Natural killer cell (primary cell): ENCODE measurements around the gene ASPHD1. TPM values are rescaled to one million over a fixed set of nuclear protein-coding genes. Genes with fewer than 3 reads are reported as not detected.
"Not testable (repeated sequence)": the region's sequence is repeated elsewhere in the genome, so short reads cannot be mapped to it uniquely, and the experiment has no call there.

Experiments used
- ATAC-seq, 3 donors: fragments of 150-1000 bp in 2 of 3; fragments of 200-7000 bp in 1 of 3; cut with Tn5 transposase; 1 replicate in 1 of 3; 2 replicates in 2 of 3; pipeline ENCODE4 v1.10.0; 2021; ENCODE audit warnings: mild to moderate bottlenecking in 2 of 3, moderate library complexity in 2 of 3
- DNase-seq, 2 donors: peaks; one replicate each; pipeline versions ENCODE4 v3.0.0 to v3.0.0-alpha.2; 2013 to 2021; ENCODE audit warnings: mixed read lengths in 1 of 2
- H3K27ac ChIP-seq: one replicate; pipeline ENCODE4 v1.5.1; 2013; ENCODE audit warnings: mild to moderate bottlenecking, low read length
- H3K27me3 ChIP-seq: one replicate; pipeline ENCODE4 v1.6.1; 2013; ENCODE audit warnings: low read length; ENCODE audit not compliant: control insufficient read depth, insufficient read depth
- H3K36me3 ChIP-seq: one replicate; pipeline ENCODE4 v1.6.1; 2013; ENCODE audit warnings: low read length; ENCODE audit not compliant: control insufficient read depth, insufficient read depth
- H3K4me1 ChIP-seq: one replicate; pipeline ENCODE4 v1.6.1; 2013; ENCODE audit warnings: low read length; ENCODE audit not compliant: control insufficient read depth, insufficient read depth
- H3K4me3 ChIP-seq: one replicate; pipeline ENCODE4 v1.5.1; 2013; ENCODE audit warnings: low read length
- H3K9me3 ChIP-seq: one replicate; pipeline ENCODE4 v1.6.1; 2013; ENCODE audit warnings: low read length; ENCODE audit not compliant: control insufficient read depth, insufficient read depth
- H3K27ac Mint-ChIP-seq, 2 donors: one replicate each; pipeline ENCODE4 v1.8.0; 2022; ENCODE audit warnings: mild to moderate bottlenecking in 2 of 2, mixed read lengths in 2 of 2, moderate library complexity in 1 of 2
- H3K27me3 Mint-ChIP-seq, 2 donors: one replicate each; pipeline ENCODE4 v1.8.0; 2022; ENCODE audit warnings: low read depth in 2 of 2, mixed read lengths in 2 of 2
- H3K36me3 Mint-ChIP-seq: one replicate; pipeline ENCODE4 v1.8.0; 2022; ENCODE audit warnings: mixed read lengths
- H3K4me1 Mint-ChIP-seq, 2 donors: one replicate each; pipeline ENCODE4 v1.8.0; 2022; ENCODE audit warnings: mixed read lengths in 2 of 2
- H3K4me3 Mint-ChIP-seq: one replicate; pipeline ENCODE4 v1.8.0; 2022; ENCODE audit warnings: mild to moderate bottlenecking, moderate library complexity, mixed read lengths
- H3K9me3 Mint-ChIP-seq, 2 donors: one replicate each; pipeline ENCODE4 v1.8.0; 2022; ENCODE audit warnings: mixed read lengths in 2 of 2
- WGBS: methylation state at CpG from one replicate; pipeline ENCODE4 v1.1.7; 2013; ENCODE audit warnings: missing lambda C conversion rate; ENCODE audit not compliant: insufficient coverage; 5-methylcytosine and 5-hydroxymethylcytosine counted together
- intact Hi-C: fragments of 100-400 bp; cut with micrococcal nuclease; formaldehyde crosslinking; loops from one replicate; pipeline ENCODE4 v1.14.2; 2022
- total RNA-seq, 4 donors: library from RNA; stranded (reverse); fragments of 120-200 nt in 1 of 4; gene quantifications; one replicate each; pipeline versions ENCODE4 v1.2.3 to v1.2.4, GENCODE V29; 2013 to 2022
- TF ChIP-seq, protein P1 (sequence below): fragments of 200-600 bp; IDR thresholded peaks from one replicate; pipeline ENCODE4 v1.8.0; 2022; ENCODE audit warnings: antibody characterized with exemption

Gene ASPHD1
- total RNA-seq, 3 donors from 2014 or later (not counting 1 experiment from before 2014, with no cell fraction given) = not detected

DNA sequence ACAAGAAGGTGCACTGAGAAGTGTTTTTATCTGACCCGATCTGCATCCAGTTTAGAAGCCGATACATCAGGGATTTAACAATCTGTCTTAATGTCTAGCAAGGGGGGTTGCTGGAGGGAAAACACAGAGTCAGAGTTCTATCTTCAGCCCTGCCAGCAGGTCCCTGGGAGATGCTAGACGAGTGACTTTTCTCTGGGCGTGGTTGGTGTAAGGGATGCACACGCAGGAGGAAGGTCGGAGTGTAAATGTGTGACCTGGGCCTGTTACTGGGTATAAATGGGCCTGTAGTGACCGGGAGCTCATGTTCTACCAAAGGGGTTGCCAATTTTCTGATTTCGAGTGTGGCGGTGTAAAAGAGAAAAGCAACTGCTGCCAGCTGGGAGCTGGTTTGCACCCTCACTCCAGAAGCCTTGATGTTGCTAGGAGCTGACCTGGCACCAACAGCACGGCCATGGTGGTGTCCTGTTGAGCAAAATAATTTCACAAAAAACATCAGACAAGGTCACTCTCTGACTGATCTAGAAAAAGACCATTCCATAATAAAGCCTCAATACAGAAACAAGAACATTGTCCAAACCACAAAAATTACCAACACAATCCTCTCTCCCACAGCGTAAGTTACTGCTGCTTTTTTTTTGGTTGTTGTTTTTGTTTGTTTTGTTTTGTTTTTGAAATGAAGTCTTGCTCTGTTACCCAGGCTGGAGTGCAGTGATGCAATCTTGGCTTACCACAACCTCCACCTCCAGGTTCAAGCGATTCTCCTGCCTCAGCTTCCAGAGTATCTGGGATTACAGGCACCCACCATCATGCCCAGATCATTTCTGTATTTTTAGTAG lies 27.0 kb downstream of the ASPHD1 start:
- 86% methylated on average over 11 of the region's 12 CpGs for WGBS
- TF ChIP-seq, protein P1, sequence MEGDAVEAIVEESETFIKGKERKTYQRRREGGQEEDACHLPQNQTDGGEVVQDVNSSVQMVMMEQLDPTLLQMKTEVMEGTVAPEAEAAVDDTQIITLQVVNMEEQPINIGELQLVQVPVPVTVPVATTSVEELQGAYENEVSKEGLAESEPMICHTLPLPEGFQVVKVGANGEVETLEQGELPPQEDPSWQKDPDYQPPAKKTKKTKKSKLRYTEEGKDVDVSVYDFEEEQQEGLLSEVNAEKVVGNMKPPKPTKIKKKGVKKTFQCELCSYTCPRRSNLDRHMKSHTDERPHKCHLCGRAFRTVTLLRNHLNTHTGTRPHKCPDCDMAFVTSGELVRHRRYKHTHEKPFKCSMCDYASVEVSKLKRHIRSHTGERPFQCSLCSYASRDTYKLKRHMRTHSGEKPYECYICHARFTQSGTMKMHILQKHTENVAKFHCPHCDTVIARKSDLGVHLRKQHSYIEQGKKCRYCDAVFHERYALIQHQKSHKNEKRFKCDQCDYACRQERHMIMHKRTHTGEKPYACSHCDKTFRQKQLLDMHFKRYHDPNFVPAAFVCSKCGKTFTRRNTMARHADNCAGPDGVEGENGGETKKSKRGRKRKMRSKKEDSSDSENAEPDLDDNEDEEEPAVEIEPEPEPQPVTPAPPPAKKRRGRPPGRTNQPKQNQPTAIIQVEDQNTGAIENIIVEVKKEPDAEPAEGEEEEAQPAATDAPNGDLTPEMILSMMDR = no peak
- intact Hi-C loops = no loop called here
- Histone ChIP-seq H3K27me3 (no peaks in the 10 kb centered on the region), H3K4me3 (no peak overlapping the region), H3K9me3 (no peaks in the 10 kb centered on the region), H3K27ac (peak overlapping the region; percentile 82), H3K4me1 (peaks cover 21% of the 10 kb centered on the region), H3K36me3 (peaks cover 6% of the 10 kb centered on the region)
- Mint-ChIP-seq H3K4me1 (peaks cover 25 to 40% of the 10 kb centered on the region in 2 donors), H3K27ac (peak overlapping the region; percentile 91 to 97), H3K4me3 (peak overlapping the region; percentile 97), H3K9me3 (no peaks in the 10 kb centered on the region), H3K27me3 (no peaks in the 10 kb centered on the region), H3K36me3 (no peaks in the 10 kb centered on the region)
- ATAC-seq (no peak), DNase-seq (peak in 1 of 2 donors; percentile 18)

DNA sequence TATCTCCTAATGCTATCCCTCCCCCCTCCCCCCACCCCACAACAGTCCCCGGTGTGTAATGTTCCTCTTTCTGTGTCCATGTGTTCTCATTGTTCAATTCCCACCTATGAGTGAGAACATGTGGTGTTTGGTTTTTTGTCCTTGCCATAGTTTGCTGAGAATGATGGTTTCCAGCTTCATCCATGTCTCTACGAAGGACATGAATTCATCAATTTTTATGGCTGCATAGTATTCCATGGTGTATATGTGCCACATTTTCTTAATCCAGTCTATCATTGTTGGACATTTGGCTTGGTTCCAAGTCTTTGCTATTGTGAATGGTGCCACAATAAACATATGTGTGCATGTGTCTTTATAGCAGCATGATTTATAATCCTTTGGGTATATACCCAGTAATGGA lies 31.5 kb downstream of the ASPHD1 start:
- H3K36me3 Mint-ChIP-seq, ATAC-seq, H3K36me3 ChIP-seq, H3K27me3 ChIP-seq, DNase-seq, intact Hi-C loops, H3K4me3 Mint-ChIP-seq, H3K9me3 ChIP-seq, H3K27ac ChIP-seq, H3K4me3 ChIP-seq, H3K4me1 ChIP-seq, H3K4me1 Mint-ChIP-seq, H3K27ac Mint-ChIP-seq, H3K9me3 Mint-ChIP-seq: not testable (repeated sequence)
- H3K27me3 Mint-ChIP-seq = peaks cover 6 to 19% of the 10 kb centered on the region in 2 donors
- WGBS = no CpG with 5 or more reads among the region's 2 CpGs

DNA sequence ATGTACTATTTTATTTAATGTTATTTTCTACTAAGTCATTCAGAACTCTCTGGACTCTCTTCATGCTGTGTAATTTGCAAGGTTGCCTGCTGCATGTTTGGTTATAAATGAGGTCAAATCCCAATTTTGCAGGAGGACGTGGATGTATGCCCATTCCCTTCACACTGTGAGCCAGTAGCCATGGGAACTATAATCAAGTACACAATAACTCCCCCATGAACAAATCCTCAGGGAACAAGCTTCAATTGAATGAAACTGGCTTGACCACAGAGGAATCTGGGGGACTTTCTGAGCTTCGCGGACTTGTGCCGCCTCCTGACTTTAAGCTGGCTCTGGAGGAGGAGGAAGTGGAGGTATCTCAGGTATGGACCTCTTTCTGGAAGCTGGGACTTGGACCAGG lies 40.4 kb downstream of the ASPHD1 start:
- H3K36me3 ChIP-seq = no peaks in the 10 kb centered on the region
- no peak overlapping the region for H3K4me3 Mint-ChIP-seq
- H3K27me3 ChIP-seq = peaks cover 5% of the 10 kb centered on the region
- no peaks in the 10 kb centered on the region for H3K36me3 Mint-ChIP-seq
- no peak overlapping the region for H3K27ac Mint-ChIP-seq
- TF ChIP-seq, protein P1 = no peak
- 94% methylated on average over 4 of the region's 4 CpGs for WGBS
- ATAC-seq (no peak), DNase-seq (no peak)
- no peak overlapping the region for H3K27ac ChIP-seq
- H3K9me3 Mint-ChIP-seq = no peaks in the 10 kb centered on the region
- no peaks in the 10 kb centered on the region for H3K4me1 Mint-ChIP-seq
- H3K4me3 ChIP-seq = no peak overlapping the region
- H3K27me3 Mint-ChIP-seq = peaks cover 11 to 19% of the 10 kb centered on the region in 2 donors
- H3K4me1 ChIP-seq = no peaks in the 10 kb centered on the region
- intact Hi-C loops = no loop called here
- H3K9me3 ChIP-seq = no peaks in the 10 kb centered on the region

DNA sequence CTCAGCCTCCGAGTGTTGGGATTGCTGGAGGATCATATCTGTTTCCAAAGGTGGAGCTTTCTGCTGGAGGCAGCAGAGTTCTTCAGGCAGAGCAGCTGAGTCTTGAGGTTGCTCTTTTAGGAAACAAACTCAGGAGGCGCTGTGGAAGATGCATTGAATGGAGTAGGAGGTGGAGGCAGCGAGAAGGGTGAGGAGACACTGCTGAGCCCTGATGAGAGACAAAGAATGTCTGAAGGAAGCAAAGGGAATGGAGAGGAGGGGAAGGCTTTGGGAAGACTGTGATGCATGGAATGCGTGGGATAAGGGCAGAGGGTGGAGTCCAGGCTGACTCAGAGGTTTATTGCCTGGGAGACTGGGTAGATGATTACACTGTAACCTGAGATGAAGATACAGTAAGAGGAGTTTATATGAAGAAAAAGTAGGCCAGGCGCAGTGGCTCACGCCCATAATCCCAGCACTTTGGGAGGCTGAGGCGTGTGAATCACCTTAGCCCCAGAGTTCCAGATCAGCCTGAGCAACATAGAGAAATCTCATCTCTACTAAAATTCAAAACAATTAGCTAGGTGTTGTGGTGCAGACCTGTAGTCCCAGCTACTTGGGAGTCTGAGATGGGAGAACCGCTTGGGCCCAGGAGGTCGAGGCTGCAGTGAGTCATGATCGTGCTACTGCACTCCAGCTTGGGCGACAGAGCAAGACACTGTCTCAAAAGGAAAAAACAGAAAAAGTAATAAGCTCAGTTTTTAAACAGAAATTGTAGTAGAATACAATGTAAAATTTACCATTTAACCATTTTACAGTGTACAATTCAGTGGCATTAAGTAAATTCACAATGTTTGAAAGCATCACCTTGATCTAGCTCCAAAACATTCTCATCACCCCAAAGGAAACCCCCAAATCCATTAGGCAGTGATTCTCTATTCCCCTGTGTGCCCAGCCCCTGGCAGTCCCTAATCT lies 43.8 kb downstream of the ASPHD1 start:
- Mint-ChIP-seq H3K27ac (no peak overlapping the region), H3K4me3 (no peak overlapping the region), H3K36me3 (no peaks in the 10 kb centered on the region), H3K4me1 (no peaks in the 10 kb centered on the region), H3K27me3 (peaks cover 0 to 20% of the 10 kb centered on the region in 2 donors), H3K9me3 (no peaks in the 10 kb centered on the region)
- no peak for ATAC-seq
- no peaks in the 10 kb centered on the region for H3K9me3 ChIP-seq
- no peak for DNase-seq
- H3K27me3 ChIP-seq = peaks cover 5% of the 10 kb centered on the region
- intact Hi-C loops = no loop called here
- 94% methylated on average over 10 of the region's 11 CpGs for WGBS
- no peaks in the 10 kb centered on the region for H3K4me1 ChIP-seq
- no peak overlapping the region for H3K27ac ChIP-seq
- H3K36me3 ChIP-seq = no peaks in the 10 kb centered on the region
- H3K4me3 ChIP-seq = no peak overlapping the region
- TF ChIP-seq, protein P1 = no peak
